Astrocyte (in vitro differentiated cells and primary cell): ENCODE results near the gene B3GAT2. TPM values are rescaled to one million over a fixed set of nuclear protein-coding genes. Genes with fewer than 3 reads are reported as not detected.

ENCODE experiments used
- DNase-seq: peaks from one replicate; pipeline ENCODE4 v3.0.0-alpha.2; 2010; ENCODE audit warnings: low read depth
- FAIRE-seq: peaks from 2 replicates; lab custom pipeline; 2011; peaks lifted over from hg19 to GRCh38; lab: Jason Lieb, UNC
- H2AFZ ChIP-seq: 2 replicates; pipeline ENCODE4 v1.6.0; 2012; ENCODE audit warnings: low read depth, low read length, inconsistent platforms
- H3K27ac ChIP-seq: 2 replicates; pipeline ENCODE4 v1.5.1; 2011; ENCODE audit warnings: low read depth, low read length, inconsistent platforms
- H3K27me3 ChIP-seq: 2 replicates; pipeline ENCODE4 v1.6.0; 2011; ENCODE audit warnings: low read length, inconsistent platforms; ENCODE audit not compliant: insufficient read depth
- H3K36me3 ChIP-seq: 2 replicates; pipeline ENCODE4 v1.5.1; 2011; ENCODE audit warnings: low read length, inconsistent platforms; ENCODE audit not compliant: insufficient read depth
- H3K4me1 ChIP-seq: 2 replicates; pipeline ENCODE4 v1.5.1; 2011; ENCODE audit warnings: low read length, inconsistent platforms; ENCODE audit not compliant: insufficient read depth
- H3K4me2 ChIP-seq: 2 replicates; pipeline ENCODE4 v1.6.0; 2012; ENCODE audit warnings: low read length, inconsistent platforms
- H3K4me3 ChIP-seq: 2 replicates; pipeline ENCODE4 v1.5.1; 2011; ENCODE audit warnings: low read depth, mild to moderate bottlenecking, low read length, inconsistent platforms; ENCODE audit not compliant: insufficient read depth
- H3K79me2 ChIP-seq: 2 replicates; pipeline ENCODE4 v1.6.0; 2012; ENCODE audit warnings: mild to moderate bottlenecking, low read length, inconsistent platforms; ENCODE audit not compliant: insufficient read depth
- H3K9ac ChIP-seq: 2 replicates; pipeline ENCODE4 v1.6.0; 2012; ENCODE audit warnings: mild to moderate bottlenecking, low read length, inconsistent platforms
- H3K9me3 ChIP-seq: 2 replicates; pipeline ENCODE4 v1.5.1; 2012; ENCODE audit warnings: low read depth, mild to moderate bottlenecking, low read length, inconsistent platforms; ENCODE audit not compliant: insufficient read depth
- H4K20me1 ChIP-seq: 2 replicates; pipeline ENCODE4 v1.6.0; 2012; ENCODE audit warnings: low read length, inconsistent platforms; ENCODE audit not compliant: insufficient read depth
- H3K27ac Mint-ChIP-seq: one replicate; pipeline ENCODE4 v1.8.0; 2021; ENCODE audit warnings: mild to moderate bottlenecking, mixed read lengths; ENCODE audit not compliant: unreplicated experiment
- H3K27me3 Mint-ChIP-seq: one replicate; pipeline ENCODE4 v1.8.0; 2021; ENCODE audit warnings: low read depth, mixed read lengths; ENCODE audit not compliant: unreplicated experiment
- H3K36me3 Mint-ChIP-seq: one replicate; pipeline ENCODE4 v1.8.0; 2021; ENCODE audit warnings: low read depth, mixed read lengths; ENCODE audit not compliant: unreplicated experiment
- H3K4me1 Mint-ChIP-seq: one replicate; pipeline ENCODE4 v1.8.0; 2021; ENCODE audit warnings: low read depth, mixed read lengths; ENCODE audit not compliant: unreplicated experiment
- H3K4me3 Mint-ChIP-seq: one replicate; pipeline ENCODE4 v1.8.0; 2021; ENCODE audit warnings: mild to moderate bottlenecking, moderate library complexity, mixed read lengths; ENCODE audit not compliant: unreplicated experiment
- H3K9me3 Mint-ChIP-seq: one replicate; pipeline ENCODE4 v1.8.0; 2021; ENCODE audit warnings: mild to moderate bottlenecking, mixed read lengths; ENCODE audit not compliant: unreplicated experiment
- CTCF ChIP-seq: IDR thresholded peaks from 2 replicates; pipeline ENCODE4 v1.5.1; 2011; ENCODE audit warnings: low read depth, mild to moderate bottlenecking, inconsistent platforms, low read length, moderate library complexity; ENCODE audit not compliant: insufficient read depth
- EZH2 ChIP-seq: IDR thresholded peaks from 2 replicates; pipeline ENCODE4 v1.6.1; 2012; ENCODE audit warnings: mild to moderate bottlenecking, low read length, inconsistent platforms; ENCODE audit not compliant: insufficient read depth
- total RNA-seq: library from RNA; stranded (reverse); gene quantifications from 2 replicates; pipeline ENCODE4 v1.2.1, GENCODE V29; 2021

Gene B3GAT2
- total RNA-seq, 1 donor from 2014 or later, result not detected

GRCh38 chr6:70842541-70842940 lies 114.3 kb downstream of the B3GAT2 start:
- no peaks in the 10 kb centered on the region for H3K79me2 ChIP-seq
- no peaks in the 10 kb centered on the region for H3K36me3 ChIP-seq
- H4K20me1 ChIP-seq, result no peaks in the 10 kb centered on the region
- FAIRE-seq (no peak), DNase-seq (no peak)
- H3K4me2 ChIP-seq, result no peak overlapping the region
- H3K27me3 Mint-ChIP-seq, result no peaks in the 10 kb centered on the region
- H3K27me3 ChIP-seq, result no peaks in the 10 kb centered on the region
- peaks cover 13% of the 10 kb centered on the region for H3K4me1 Mint-ChIP-seq
- no peaks in the 10 kb centered on the region for H3K4me1 ChIP-seq
- H3K4me3 Mint-ChIP-seq, result no peak overlapping the region
- no peak overlapping the region for H3K9ac ChIP-seq
- H3K27ac Mint-ChIP-seq, result no peak overlapping the region
- H3K36me3 Mint-ChIP-seq, result no peaks in the 10 kb centered on the region
- H2AFZ ChIP-seq, result no peak overlapping the region
- H3K27ac ChIP-seq, result no peak overlapping the region
- H3K9me3 Mint-ChIP-seq, result no peaks in the 10 kb centered on the region
- TF ChIP-seq EZH2, result no peak
- TF ChIP-seq CTCF, result no peak
- no peak overlapping the region for H3K4me3 ChIP-seq
- H3K9me3 ChIP-seq, result no peaks in the 10 kb centered on the region

- Mint-ChIP-seq H3K27me3 (no peaks in the 10 kb centered on the region), H3K27ac (no peak overlapping the region), H3K36me3 (no peaks in the 10 kb centered on the region), H3K4me1 (peaks cover 13% of the 10 kb centered on the region), H3K9me3 (no peaks in the 10 kb centered on the region), H3K4me3 (no peak overlapping the region)
- no peak for FAIRE-seq
- no peaks in the 10 kb centered on the region for H3K79me2 ChIP-seq
- no peaks in the 10 kb centered on the region for H3K9me3 ChIP-seq
- no peak for DNase-seq
- H3K4me3 ChIP-seq, result no peak overlapping the region
- no peaks in the 10 kb centered on the region for H3K4me1 ChIP-seq
- no peak for TF ChIP-seq EZH2
- no peak for TF ChIP-seq CTCF
- no peaks in the 10 kb centered on the region for H4K20me1 ChIP-seq
- H3K27me3 ChIP-seq, result no peaks in the 10 kb centered on the region
- no peaks in the 10 kb centered on the region for H3K36me3 ChIP-seq
- H2AFZ ChIP-seq, result no peak overlapping the region
- no peak overlapping the region for H3K9ac ChIP-seq
- no peak overlapping the region for H3K4me2 ChIP-seq
- H3K27ac ChIP-seq, result no peak overlapping the region
Observed at GRCh38 chr6:70841112-70841511, 115.7 kb downstream of the B3GAT2 start.

GRCh38 chr6:70839286-70840266 lies 117.3 kb downstream of the B3GAT2 start:
- Histone ChIP-seq H4K20me1 (no peaks in the 10 kb centered on the region), H3K4me2 (no peak overlapping the region), H3K27ac (no peak overlapping the region), H3K9ac (no peak overlapping the region), H3K36me3 (no peaks in the 10 kb centered on the region), H3K79me2 (no peaks in the 10 kb centered on the region), H3K27me3 (no peaks in the 10 kb centered on the region), H3K9me3 (no peaks in the 10 kb centered on the region), H3K4me1 (no peaks in the 10 kb centered on the region), H3K4me3 (no peak overlapping the region), H2AFZ (no peak overlapping the region)
- Mint-ChIP-seq H3K4me1 (peaks cover 13% of the 10 kb centered on the region), H3K27me3 (no peaks in the 10 kb centered on the region), H3K27ac (peak overlapping the region; percentile 13), H3K36me3 (no peaks in the 10 kb centered on the region), H3K4me3 (no peak overlapping the region), H3K9me3 (no peaks in the 10 kb centered on the region)
- TF ChIP-seq EZH2, result no peak
- TF ChIP-seq CTCF, result no peak
- DNase-seq (no peak), FAIRE-seq (no peak)
